Hepatocyte (in vitro differentiated cells): ENCODE results near the gene ADGRD2.

Experiments used
- CTCF ChIP-seq: fragments of 200-600 bp; sonication (generic); IDR thresholded peaks from 2 replicates; pipeline ENCODE4 v1.5.1; 2016; ENCODE audit warnings: antibody characterized with exemption, mild to moderate bottlenecking; ENCODE audit not compliant: poor library complexity
- EZH2 ChIP-seq: fragments of 200-600 bp; sonication (generic); IDR thresholded peaks from 2 replicates; pipeline ENCODE4 v1.6.1; 2016; ENCODE audit warnings: antibody characterized with exemption, mild to moderate bottlenecking, borderline replicate concordance
- EZH2phosphoT487 ChIP-seq: fragments of 200-600 bp; sonication (generic); IDR thresholded peaks from one replicate; pipeline ENCODE4 v1.6.1; 2018; ENCODE audit warnings: antibody characterized with exemption, mild to moderate bottlenecking, low read depth, moderate library complexity; ENCODE audit not compliant: unreplicated experiment, severe bottlenecking

- no peak for TF ChIP-seq CTCF
- TF ChIP-seq EZH2, result no peak
- TF ChIP-seq EZH2phosphoT487, result no peak
Measured at GRCh38 chr9:124414612-124415011, 35.6 kb upstream of the ADGRD2 start.
